ENCODE results near the gene LRRC30. TPM values are rescaled to one million over a fixed set of nuclear protein-coding genes. Genes with fewer than 3 reads are reported as not detected.
"Not testable (repeated sequence)": the region's sequence is repeated elsewhere in the genome, so short reads cannot be mapped to it uniquely, and the experiment has no call there.

Gene LRRC30
- 1 to 10 TPM; 1.4 to 7.6 (median 3.7) TPM for polyA plus RNA-seq (ENCODE audit: insufficient read length in 10 of 10)
- long read RNA-seq, donor 1 = 0 reads
- long read RNA-seq, donor 2, partial matches to known transcripts = 0 of 1 reads
- long read RNA-seq, donor 2, other reads (novel, unspliced or antisense) = 0 of 1 reads
- long read RNA-seq, donor 3 = 0 reads
- long read RNA-seq, donor 4 = 0 reads
- long read RNA-seq, donor 5, partial matches to known transcripts = 0 of 2 reads
- long read RNA-seq, donor 5, other reads (novel, unspliced or antisense) = 0 of 2 reads
- long read RNA-seq, donor 6, partial matches to known transcripts = 0 of 1 reads
- long read RNA-seq, donor 6, other reads (novel, unspliced or antisense) = 0 of 1 reads
- long read RNA-seq, donor 7, partial matches to known transcripts = 0 of 1 reads
- long read RNA-seq, donor 7, other reads (novel, unspliced or antisense) = 0 of 1 reads
- long read RNA-seq, donor 8 = 0 reads
- long read RNA-seq, donor 9 = 0 reads

- DNase-seq = peak; percentile 34 to 69 (median 63)
These were observed at the start of gene LRRC30 for GRCh38 chr18:7230626-7231349. LRRC30 (plus strand) TSS chr18:7231089; CDS start chr18:7231139, 50 bp downstream.

- DNase-seq = no peak
These were observed 45.2 kb upstream of the LRRC30 start for GRCh38 chr18:7185701-7186100.

DNA sequence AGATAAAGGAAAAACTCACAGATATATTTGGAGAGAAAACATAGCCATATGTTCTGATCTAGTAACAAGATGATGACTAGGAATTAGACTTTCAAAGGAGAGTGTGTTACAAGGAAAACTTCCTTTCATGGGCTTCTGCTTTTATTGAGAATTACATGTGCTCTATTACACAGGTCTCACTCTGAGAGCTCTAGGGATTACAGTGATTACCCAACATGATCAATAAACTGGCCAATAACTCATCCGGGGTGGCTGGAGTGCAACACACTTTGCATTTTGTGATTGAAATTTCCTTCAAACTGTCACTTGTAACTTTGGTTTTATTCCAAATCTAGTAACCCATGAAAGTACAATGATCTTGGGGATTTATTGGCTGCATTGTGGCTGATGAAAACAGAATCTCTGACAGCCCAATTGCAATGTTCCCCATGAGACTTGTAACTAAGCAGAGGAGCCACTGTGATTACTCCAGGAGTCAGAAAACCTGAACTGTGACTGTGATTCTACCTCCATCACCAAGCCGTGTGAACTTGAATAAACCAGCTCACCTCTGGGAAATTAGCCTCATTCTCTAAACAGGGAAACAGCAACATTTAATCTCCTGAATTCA lies 40.2 kb upstream of the LRRC30 start:
- DNase-seq = no peak

DNA sequence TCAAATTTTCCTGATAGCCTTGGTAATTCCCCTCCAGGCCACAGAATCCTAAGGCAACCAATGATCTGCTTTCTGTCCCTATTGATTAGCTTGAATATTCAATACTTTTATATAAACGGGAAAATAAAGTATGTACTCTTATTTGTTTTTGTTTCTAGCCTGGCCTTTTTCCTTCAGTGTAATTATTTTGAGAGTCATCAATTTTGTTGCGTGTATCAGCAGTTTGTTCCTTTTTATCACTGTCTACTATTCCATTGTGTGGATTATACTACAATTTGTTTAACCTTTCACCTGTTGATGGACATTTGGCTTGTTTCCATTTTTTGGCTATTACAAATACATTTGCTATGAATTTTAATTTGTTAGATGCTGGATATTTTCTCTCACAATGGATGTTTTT lies 39.2 kb upstream of the LRRC30 start:
- no peak for DNase-seq

DNA sequence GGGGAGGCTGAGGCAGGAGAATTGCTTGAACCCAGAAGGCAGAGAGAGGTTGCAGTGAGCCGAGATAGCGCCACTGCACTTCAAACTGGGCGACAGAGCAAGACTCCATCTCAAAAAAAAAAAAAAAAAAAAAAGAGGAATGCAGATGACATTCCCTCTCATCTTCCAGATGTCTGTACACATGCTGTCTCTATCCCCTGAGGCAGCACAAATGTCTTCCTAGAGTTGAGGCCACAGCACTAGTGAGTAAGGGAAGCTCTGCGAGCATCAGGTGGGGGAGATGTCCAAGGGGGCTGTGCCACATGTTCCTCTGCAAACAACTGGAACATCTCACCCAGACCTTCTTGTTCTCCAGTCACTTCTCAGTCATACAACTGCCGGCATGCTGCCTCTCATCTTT lies 35.6 kb upstream of the LRRC30 start:
- no peak for DNase-seq

DNA sequence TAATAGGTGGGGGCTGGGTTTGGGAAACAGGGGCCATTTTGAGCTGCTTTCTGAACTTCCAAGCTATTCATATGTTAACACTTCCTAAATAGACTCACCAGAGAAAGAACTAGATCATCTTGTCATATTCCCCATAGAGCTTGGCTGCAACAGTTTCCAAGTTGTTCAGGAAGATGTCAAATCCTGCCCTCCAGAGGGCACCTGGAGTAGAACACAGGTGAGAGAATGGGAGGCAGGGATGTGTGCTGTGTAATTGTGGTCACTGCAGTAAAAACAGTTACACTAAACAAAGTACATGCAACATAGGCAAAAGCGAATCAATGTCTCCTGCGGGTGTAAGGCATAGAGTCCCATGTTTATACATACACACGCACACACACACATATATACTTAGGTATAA lies 34.5 kb upstream of the LRRC30 start:
- DNase-seq = no peak

DNA sequence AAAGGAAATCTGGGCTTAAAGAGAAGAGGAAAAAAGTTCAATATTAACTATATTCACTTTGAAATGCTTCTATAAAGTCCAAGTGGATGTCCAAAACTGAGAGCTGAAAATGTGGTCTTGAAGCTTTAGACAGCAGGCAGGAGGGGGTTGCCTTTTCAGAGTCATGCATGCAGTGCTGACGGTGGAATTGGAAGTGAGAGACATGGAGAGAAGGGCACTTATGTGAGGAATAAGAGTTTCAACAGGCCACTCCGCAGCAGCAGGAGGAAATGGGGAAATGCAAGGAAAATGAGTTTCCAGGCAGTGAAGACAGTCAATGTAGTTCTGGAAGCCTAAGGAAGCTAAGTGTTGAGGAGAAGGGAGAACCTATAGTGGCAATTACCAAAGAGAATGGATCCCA lies 33.0 kb upstream of the LRRC30 start:
- DNase-seq = no peak

DNA sequence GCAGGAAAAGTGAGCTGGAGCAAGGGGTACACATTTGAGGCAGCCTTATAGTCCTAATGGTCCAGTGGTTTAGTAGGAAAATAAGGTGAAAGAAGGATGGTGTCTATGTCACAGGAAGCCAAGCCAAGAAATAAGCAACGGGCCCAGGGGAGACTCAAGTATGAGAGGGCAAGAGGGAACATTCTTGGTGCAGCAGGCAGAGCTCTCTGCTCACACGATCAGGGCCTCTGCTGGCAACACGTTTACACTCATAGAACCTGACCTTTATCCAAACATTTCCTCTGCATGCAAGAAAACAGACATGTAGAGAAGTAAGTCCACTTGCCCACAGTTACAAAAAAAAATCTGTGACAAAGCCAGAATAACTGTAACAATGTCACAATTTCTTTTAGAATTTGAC lies 32.6 kb upstream of the LRRC30 start:
- no peak for DNase-seq

DNA sequence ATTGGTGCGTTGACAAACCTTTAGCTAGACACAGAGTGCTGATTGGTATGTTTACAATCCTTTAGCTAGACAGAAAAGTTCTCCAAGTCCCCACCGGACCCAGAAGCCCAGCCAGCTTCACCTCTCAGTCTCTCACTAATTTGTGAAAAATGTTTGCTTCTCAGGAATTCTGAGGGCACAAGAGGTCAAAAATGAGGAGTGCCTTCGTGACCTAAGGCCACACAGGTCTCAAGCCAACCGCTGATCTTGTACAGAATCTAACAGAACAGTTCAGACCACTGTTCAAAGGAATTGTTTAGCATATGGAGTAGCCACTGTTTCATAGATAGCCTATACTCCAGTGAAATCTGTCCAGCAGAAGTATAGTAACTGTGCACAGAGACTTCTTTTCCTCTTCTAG lies 29.8 kb upstream of the LRRC30 start:
- no peak for DNase-seq

GRCh38 chr18:7202169-7202568 lies 28.7 kb upstream of the LRRC30 start:
- DNase-seq = peak in 1 of 3 donors; percentile 44

DNA sequence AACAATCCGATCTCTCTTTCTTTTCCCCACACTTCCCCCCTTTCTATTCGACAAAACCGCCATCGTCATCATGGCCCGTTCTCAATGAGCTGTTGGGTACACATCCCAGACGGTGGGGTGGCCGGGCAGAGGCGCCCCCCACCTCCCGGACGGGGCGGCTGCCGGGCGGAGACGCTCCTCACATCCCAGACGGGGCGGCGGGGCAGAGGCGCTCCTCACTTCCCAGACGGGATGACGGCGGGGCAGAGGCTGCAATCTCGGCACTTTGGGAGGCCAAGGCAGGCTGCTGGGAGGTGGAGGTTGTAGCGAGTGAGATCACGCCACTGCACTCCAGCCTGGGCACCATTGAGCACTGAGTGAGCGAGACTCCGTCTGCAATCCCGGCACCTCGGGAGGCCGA lies 27.3 kb upstream of the LRRC30 start:
- DNase-seq = not testable (repeated sequence)

DNA sequence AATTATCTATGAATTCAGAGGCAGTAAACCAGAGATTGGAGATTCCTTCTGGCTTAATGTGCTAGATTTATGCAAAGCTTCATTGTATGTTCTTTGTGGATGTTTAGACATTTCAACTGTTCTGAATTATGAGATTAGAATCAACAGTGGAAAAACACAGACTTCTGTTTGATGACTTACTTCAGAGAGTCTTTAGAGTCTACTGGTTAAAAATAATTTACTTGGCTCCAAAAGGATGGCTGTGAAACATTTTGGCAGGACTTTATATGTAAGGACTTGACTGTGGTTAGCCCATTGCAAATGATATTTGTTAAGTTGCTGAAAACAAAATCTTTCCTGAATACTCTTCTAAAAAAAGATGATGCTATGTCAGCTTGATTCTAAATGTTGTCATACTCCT lies 25.5 kb upstream of the LRRC30 start:
- DNase-seq = peak in 1 of 3 donors; percentile 34

DNA sequence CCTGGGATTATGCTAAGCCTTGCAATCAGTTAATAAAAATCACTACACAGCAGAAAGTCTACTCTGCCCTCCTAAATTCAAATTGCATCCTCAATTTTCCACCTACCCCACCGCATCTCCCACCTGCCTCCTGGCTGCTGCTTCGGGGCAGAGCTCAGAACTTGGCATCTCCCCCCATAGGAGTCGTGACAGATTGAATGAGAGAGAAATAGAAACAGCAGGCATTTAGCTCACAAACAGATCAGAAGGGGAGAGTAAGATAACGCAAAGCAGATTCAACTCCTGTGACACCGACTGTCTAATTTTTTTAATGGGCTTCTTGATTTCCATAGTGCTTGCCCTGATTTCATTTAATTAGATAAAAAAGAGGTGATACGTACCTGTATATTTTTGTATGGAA lies 24.7 kb upstream of the LRRC30 start:
- DNase-seq = no peak

- DNase-seq = peak in 2 of 3 donors; percentile 15 to 29
These were observed 23.4 kb upstream of the LRRC30 start for GRCh38 chr18:7207366-7207915.

DNA sequence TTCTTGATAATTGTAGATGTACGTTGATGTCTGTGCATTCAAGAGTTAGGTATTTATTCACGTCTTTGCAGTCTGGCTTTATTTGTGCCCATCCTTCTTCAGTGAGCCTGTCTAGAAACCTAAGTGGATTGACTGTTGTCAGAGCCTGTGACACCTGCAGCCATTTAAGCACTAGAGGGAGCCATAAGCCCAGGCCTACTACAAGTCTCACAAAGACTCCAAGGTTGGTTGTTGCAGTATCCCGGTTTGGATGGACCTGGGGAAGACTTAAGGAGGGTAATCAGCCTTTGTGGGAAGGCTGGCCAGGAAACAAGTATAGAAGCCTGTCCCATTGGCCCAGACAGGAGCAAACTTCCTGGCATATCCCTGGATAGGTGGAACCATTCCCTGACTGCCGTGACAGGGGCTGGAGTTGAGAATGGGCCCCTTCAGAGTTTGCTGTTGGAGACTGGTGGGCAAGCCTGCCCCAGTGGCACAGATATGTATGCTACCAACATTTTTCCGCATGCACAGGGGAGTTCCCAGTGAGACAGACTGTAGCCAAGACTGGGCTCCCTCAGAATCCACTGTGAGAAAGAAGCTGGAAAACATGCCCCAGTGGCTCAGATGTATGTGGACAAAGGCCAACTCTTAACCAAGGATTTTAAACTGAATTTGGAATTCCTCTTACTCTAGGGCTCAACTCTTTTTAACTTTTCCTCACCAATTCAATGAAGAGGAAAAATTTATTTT lies 9.3 kb upstream of the LRRC30 start:
- peak; percentile 42 to 66 (median 43) for DNase-seq

- no peak for DNase-seq
These were observed 6.7 kb upstream of the LRRC30 start for GRCh38 chr18:7224198-7224597.

DNA sequence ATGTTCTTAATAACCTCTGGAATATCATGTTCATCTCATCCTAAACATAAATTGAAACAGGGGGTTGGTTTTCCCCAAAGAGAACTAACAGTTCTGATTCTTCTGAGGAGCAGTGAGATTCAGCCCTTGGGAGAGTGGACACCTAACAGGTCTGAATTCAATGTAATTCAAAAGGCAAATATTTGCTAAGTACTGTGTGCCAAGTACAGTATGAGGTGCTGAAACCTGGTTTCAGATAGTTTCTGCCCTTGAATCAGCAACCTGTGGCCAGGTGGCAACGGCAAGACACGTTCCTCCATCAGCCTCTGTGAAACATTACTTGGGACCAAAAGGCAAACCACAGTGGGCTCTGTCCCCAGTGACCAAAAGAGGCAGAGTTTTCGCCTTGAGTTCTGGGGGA lies 1.3 kb downstream of the LRRC30 start:
- no peak for DNase-seq

- DNase-seq = no peak
These were observed 2.4 kb downstream of the LRRC30 start for GRCh38 chr18:7233134-7233810.

DNA sequence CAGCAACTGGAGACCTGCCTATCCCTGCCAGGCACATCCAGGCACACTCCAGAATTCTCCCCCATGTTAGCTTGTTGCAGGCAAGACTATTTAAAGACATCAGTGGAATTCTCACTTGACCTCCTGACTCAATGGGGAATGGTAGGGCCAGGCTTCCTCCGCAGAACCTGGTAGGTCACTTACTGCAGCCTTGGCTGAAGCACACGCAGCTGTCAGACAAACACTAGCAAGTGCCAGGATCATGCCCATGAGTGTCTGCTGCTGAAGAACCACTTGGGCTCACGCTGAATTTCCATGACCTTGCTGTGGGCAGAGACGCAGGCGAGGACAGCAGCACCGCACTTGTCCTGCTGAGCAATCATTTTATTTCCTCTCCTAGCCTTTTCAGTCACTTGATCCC lies 3.2 kb downstream of the LRRC30 start:
- peak; percentile 54 to 75 (median 59) for DNase-seq

DNA sequence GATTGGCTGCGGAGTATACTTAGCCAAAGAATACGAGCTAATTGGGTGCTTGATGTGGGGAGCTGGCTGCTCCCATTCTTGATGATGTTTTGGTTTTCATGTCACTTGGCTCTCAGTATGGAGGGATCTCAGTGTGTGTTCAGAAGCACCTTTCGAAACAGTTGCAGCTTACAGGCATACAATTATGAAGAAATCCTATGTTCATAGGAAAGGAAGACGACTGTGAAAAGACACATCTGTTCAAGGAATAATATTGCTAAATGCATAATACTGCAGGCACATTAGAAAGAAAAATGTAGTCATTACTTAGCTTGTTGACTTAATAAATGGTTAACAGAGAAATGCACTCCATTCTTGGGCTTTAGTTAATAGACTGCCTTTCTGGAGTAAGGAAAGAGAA lies 4.1 kb downstream of the LRRC30 start:
- no peak for DNase-seq

GRCh38 chr18:7236072-7236471 lies 5.2 kb downstream of the LRRC30 start:
- DNase-seq = no peak
